Measurements from ENCODE around the gene EFNA3.

EFNA3 gene

DNA sequence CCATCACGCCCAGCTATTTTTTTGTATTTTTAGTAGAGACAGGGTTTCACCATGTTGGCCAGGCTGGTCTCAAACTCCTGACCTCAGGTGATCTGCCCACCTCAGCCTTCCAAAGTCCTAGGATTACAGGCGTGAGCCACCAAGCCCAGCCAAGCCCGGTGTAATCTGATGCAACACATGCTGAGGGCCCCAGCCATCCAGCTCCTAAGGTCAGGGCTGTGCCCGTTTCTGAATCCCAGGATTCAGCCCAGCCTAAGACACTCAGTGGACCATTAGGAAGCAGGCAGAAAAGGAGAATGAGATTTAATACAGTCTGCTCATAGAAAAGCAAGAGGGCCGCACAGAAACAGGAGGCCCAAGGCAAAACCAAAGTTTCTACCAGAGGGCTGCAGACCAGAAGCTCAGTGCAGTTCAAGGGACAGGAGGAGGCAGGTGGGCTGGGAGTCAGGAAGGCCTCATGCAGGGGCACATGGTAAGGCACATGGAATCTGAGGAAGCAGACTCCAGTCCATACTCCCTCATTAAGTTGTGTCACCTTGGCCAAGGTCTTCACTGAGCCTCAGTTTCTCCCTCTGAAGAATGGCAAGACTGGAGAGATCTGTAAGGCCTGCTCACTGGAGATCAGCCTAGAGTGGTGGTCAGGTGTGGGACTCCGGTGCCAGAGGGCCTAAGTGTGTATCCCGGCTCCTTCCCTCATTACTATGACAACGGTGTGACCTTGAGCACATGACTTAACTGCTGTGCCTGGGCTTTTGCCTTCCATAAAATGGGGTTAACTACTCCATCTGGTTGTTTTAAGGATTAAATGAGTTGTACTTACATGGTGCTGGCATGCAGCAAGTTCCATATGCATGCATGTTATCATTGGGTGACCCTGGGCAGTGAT lies 29.9 kb upstream of the EFNA3 start:
- DNase-seq (ENCODE audit: low read depth in 2 of 2), result no peak

GRCh38 chr1:155049651-155050559 lies 28.7 kb upstream of the EFNA3 start:
- no peak for DNase-seq (ENCODE audit: low read depth in 2 of 2)

GRCh38 chr1:155050560-155051341 lies 27.9 kb upstream of the EFNA3 start, which contains the start of gene ADAM15:
ADAM15 (plus strand) TSS chr1:155051316; CDS start chr1:155051387, 71 bp downstream.
- peak; percentile 50 to 76 for DNase-seq (ENCODE audit: low read depth in 2 of 2)

DNA sequence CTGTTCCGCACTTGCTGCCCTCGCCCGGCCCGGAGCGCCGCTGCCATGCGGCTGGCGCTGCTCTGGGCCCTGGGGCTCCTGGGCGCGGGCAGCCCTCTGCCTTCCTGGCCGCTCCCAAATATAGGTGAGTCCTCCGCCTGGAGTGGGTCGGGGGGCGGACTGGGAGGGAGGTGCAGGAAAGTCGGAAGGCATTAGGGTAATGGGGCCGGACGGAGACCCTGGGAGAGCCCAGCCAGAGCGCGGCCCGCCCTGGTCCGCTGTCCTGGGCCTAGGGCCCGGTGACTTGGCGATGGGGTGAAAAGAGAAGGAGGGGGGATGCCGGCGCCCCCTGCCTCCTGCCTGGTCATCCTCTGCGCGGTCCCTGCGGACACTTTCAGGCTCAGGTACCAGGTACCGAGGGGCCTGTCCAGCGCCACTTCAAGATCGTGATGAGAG lies 27.3 kb upstream of the EFNA3 start:
- DNase-seq (ENCODE audit: low read depth in 2 of 2), result no peak

- no peak for DNase-seq (ENCODE audit: low read depth in 2 of 2)
Measured at GRCh38 chr1:155051777-155052398, 26.7 kb upstream of the EFNA3 start.

GRCh38 chr1:155052439-155053395 lies 25.9 kb upstream of the EFNA3 start:
- no peak for DNase-seq (ENCODE audit: low read depth in 2 of 2)

DNA sequence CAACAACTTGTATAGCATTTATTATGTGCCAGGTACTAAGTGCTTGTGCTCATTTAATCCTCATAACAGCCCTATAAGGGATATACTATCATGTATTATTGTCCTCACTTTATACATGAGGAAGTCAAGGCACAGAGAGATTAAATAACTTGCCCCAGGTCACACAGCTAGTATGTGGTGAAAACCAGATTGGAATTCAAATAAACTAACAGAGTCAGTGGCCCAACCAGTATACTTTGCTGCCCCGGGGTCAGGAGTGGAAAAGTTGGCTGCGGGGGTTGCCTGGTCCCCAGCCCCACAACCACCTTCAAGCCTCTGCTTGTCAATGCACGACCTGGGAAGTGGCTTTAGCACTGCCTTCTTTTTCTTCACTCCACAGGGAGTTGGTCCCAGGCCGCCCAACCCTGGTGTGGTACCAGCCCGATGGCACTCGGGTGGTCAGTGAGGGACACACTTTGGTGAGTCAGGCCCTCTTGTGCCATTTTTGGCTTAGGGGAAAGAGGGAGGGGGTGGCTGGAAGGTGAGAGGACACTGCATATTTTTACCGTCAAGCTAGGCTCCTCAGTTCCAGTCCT lies 25.0 kb upstream of the EFNA3 start:
- no peak for DNase-seq (ENCODE audit: low read depth in 2 of 2)

DNA sequence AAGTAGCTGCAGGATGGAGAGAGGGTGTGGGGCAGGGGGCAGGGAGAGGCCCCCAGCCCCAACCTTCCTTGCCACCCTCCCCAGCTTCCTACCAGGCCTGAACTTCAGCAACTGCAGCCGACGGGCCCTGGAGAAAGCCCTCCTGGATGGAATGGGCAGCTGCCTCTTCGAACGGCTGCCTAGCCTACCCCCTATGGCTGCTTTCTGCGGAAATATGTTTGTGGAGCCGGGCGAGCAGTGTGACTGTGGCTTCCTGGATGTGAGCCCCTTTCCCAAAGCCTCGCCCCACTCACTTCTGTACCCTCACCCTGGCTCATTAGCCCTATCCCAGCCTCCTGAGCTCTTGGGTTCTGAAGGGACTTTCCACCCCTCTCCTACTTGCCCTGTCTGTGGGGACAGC lies 21.5 kb upstream of the EFNA3 start:
- DNase-seq (ENCODE audit: low read depth in 2 of 2), result no peak

- no peak for DNase-seq (ENCODE audit: low read depth in 2 of 2)
Measured at GRCh38 chr1:155057788-155058211, 20.8 kb upstream of the EFNA3 start.

DNA sequence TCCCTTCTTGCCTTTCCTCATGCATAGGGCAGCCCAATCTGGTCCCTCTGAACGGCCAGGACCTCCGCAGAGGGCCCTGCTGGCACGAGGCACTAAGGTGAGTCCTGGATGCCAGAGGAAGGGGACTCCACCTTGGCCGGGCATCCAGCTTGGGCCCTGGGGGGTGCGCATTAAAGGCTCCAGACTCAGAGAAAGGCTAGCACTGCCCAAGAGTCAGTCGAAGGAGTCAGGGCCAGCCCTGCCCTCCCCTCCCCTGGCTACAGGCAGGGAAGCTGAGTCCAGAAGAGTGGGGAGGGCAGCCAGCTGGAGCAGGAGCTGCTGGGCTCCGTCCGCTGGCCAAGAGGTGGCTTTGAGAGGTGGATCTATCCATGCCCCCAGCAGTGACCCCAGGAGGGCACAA lies 17.9 kb upstream of the EFNA3 start:
- no peak for DNase-seq (ENCODE audit: low read depth in 2 of 2)

DNA sequence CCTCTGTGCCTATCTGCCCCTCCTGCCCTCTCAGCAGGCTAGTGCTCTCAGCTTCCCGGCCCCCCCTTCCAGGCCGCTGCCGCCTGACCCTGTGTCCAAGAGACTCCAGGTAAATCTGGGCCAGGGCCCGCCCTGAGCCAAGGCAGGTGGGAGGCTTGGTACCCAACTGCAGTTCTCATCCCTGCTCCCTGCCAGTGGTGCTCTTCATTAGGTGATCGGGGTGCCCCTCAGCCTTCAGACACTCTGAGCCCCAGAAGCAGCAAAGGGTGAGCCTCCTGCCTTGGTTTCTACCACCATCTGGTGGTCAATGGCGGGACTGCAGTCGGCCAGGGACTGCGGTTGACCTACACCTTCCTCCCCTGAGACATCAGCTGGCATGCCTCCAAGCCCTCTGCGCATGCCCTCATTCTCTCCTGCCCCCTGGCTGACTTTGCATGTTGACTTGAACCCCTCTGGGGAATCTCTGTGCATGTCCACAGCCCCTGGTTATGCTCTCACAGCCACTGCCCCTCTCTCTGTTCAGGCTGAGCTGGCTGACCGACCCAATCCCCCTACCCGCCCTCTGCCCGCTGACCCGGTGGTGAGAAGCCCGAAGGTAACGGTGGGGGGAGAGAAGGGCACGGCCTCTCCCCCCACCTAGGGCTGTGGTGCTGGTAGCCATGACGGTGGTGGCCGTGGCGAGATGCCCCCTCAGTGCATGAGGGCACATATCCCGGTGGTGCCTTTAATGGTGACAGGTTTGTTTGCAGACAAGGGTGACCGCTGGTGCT lies 17.1 kb upstream of the EFNA3 start:
- peak; percentile 88 to 95 for DNase-seq (ENCODE audit: low read depth in 2 of 2)

GRCh38 chr1:155062151-155062686 lies 16.4 kb upstream of the EFNA3 start:
- no peak for DNase-seq (ENCODE audit: low read depth in 2 of 2)

DNA sequence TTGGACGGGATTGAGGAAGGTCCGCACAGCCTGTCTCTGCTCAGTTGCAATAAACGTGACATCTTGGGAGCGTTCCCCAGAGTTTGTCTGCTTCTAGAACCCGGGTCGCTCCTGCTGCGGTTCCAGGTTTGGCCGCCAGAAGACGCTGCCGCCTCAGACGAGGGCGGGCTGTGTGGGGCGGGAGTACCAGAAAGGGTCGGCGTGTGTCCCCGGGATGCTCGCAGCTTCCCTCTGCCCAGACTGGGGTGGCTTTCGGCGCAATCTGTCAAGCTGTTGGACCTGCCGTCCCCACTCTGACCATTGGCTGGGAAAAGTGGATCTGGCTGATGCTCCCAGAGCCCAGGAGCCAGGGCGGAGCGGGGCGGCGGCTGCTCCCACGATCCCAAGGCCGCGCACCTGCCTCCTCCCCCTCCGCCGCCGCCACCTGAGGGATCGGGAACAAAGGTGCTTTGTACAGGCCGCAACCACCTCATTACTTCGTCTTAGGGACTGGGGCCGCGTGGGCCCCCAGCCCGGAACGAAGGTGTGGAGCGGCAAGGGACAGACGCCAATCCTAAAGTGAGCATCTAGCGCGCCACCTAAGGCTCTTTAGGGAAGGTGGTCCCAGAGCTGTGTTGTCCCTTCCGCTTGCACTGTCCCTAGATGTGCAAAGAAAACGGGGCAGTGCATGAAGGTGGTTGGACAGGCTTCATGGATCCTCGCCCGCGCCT lies 15.8 kb upstream of the EFNA3 start:
- peak in 1 of 2 donors; percentile 81 for DNase-seq (ENCODE audit: low read depth in 2 of 2)

- DNase-seq (ENCODE audit: low read depth in 2 of 2), result peak in 1 of 2 donors; percentile 82
Measured at GRCh38 chr1:155063550-155064110, 15.0 kb upstream of the EFNA3 start, which contains the start of gene EFNA4. EFNA4 (plus strand) TSS chr1:155063740; CDS start chr1:155063824, 84 bp downstream.

DNA sequence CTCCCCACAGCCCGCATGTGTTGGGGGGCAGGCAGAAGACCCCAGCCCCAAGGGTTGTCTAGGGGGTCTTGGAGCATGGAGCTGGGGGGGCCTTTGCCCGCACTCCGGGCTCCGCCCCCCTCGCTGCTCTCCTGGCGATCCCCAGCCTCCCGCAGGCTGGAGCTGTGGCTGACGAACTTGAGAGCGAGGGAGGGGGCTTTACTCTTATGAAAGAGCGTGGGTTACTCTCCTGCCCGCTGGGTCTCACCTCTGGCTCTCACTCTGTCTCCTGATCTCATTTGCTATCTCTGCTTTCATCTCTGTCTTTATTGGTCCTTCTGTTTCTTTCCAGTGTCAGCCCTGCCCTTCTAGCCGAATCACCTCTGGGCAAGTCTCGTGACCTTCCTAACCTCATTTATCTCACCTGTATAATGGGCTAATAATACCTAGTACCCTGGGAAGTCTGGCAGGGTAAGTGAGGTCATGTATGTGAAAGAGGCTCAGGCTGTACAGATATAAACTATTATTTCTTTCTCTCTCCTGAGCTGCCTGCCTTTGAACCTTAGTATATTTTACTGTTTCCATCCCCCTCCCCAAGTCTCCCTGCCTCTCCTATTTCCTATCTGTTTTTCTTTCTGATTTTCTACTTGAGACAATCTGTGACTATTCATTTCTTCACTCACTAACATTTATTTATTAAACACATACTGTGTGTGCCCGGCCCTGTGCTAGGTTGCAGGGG lies 14.4 kb upstream of the EFNA3 start:
- no peak for DNase-seq (ENCODE audit: low read depth in 2 of 2)

DNA sequence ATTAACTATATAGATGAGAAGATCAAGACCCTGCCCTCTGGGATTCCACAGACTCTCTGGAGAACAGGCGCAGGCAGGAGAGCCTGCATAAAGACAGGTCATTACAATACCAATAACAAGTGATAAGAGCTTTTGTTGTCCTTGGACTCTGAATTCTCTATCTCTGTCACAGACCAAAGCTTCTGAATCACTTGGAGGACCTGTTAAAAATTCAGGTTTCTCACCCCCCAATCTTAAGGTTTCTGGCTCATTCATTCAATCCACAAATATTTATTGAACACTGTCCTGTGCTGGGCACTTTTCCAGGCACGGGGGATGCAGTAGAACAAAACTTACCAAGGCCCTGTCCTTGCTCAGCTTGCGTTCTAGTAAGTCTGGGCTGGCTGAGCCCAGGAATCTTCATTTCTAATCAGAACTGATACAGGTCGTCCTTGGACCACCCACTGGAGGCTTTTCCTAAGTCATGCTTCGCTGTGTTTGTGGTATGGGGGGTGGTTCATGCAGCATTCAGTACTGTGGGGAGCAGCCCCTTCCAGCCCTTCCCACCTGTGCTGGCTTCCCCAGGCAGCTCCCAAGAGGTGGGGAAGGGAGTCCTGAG lies 13.7 kb upstream of the EFNA3 start:
- no peak for DNase-seq (ENCODE audit: low read depth in 2 of 2)
